HG03135 (cell line): ENCODE results near the gene TLL2.

Experiments
- ATAC-seq: cut with Tn5 transposase; IDR thresholded peaks from one replicate; pipeline ENCODE4 v1.9.1; 2021; ENCODE audit warnings: mild to moderate bottlenecking, moderate library complexity; ENCODE audit not compliant: unreplicated experiment

TLL2 gene

GRCh38 chr10:96509017-96509641, 4.6 kb downstream of the TLL2 start:
- no peak for ATAC-seq

GRCh38 chr10:96507044-96507443, 6.7 kb downstream of the TLL2 start:
- ATAC-seq: no peak

DNA sequence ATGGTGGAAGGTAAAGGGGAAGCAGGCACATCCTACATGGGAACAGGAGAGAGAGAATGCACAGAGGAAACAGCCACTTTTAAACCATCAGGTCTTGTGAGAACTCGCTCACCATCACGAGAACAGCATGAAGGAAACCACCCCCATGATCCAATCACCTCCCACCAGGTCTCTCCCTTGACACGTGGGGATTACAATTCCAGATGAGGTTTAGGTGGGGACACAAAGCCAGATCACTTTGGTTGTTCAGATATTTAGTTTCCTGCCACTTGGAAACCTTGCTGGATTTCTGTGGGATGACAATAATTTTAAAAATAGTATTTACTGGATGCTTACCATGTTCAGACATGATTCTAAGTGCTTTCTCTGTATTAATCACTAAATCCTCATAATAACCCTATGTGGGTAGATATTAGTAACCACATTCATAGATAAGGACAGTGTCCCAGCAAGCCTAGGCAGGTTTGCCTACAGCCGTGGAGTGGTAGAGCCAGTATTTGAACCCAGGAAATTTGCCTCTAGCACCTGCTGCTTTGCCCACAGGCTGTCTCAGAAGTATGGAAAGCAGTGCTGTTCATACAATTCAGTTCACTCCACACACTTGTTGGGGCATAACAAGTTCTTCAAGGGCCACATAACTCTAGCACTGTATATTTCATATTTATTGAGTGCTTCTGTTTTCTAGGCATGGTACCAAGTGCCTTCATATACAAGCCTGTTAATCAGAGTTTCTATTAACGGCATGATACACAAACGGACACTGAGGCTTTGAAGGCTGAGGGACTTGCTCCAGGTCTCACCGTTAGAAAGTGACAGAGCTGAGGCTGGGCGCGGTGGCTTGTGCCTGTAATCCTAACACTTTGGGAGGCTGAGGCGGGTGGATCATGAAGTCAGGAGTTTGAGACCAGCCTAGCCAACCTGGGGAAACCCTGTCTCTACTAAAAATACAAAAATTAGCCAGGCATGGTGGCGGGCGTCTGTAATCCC, 8.3 kb downstream of the TLL2 start:
- ATAC-seq: no peak

DNA sequence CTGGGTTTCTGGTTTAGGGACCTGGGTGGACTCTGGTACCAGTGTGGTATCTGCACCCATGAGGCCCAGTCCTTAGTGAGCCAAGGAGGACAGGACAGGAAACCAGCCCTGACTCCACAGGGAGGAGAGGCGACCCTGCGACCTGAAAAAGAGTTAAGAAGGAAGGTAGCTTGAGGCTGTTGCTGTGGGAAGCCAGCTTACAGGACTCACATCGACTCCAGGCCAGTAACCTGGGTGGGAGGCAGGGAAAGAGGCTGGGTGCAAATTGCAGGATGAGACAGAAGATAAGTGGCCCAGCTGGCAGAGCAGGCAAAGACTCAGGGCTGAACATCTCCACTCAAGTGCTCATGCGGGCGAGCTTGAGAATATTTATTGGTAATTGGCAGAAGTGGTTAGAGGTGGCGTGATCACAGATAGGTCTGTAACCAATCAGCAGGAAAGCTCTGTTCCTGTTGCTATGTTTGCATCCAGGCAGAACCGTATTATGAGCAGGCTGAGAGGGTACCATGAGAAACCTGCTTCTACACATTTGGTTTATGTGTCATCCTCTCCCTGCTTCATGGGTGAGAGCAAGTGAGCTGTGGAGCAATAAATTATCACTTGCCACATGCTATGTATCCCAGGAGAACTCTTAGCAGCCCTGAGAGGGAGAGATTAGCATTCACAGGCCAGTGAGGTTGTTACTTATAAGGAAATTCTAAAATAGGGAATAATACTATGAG, 11.0 kb downstream of the TLL2 start:
- no peak for ATAC-seq

GRCh38 chr10:96501985-96502384, 11.7 kb downstream of the TLL2 start:
- no peak for ATAC-seq

- no peak for ATAC-seq
These were observed 13.2 kb downstream of the TLL2 start for GRCh38 chr10:96500519-96500918.

DNA sequence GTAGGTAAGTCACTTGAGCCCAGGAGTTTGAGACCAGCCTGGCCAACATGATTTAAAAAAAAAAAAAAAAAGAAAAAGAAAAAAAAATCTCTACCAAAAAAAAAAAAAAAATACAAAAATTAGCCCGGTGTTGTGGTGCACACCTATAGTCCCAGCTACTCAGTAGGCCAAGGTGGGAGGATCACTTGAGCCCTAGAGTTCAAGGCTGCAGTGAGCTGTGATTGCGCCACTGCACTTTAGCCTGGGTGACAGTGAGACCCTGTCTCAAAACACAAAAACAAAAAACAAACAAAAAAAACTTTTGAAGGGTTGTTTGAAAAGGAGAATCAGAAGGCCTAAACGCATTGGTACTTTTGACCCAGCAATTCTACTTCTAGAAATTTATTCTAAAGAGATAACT, 13.7 kb downstream of the TLL2 start:
- ATAC-seq: no peak

- ATAC-seq: no peak
These were observed 16.3 kb downstream of the TLL2 start for GRCh38 chr10:96497391-96497790.

- no peak for ATAC-seq
These were observed 17.3 kb downstream of the TLL2 start for GRCh38 chr10:96496281-96496925.

DNA sequence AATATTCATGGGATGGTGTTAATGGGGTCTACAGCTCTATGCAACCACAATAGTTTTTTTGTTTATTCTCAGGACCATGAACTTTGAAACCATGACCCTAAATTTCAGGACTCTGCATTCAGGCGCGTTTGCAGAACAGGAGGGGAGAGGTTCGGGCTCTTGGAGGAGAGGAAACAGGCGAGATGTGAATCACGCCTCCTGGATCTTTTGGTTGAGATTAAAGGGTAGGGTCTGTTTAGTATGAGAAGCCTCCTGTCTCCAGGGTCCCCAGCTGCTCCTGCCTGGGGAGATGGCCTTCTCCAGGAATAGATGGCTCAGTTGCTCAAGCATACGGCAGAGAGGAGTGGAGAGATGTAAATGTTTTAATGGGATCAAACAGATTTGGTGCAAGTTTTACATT, 18.2 kb downstream of the TLL2 start:
- no peak for ATAC-seq

- no peak for ATAC-seq
These were observed 19.0 kb downstream of the TLL2 start for GRCh38 chr10:96494694-96495093.

DNA sequence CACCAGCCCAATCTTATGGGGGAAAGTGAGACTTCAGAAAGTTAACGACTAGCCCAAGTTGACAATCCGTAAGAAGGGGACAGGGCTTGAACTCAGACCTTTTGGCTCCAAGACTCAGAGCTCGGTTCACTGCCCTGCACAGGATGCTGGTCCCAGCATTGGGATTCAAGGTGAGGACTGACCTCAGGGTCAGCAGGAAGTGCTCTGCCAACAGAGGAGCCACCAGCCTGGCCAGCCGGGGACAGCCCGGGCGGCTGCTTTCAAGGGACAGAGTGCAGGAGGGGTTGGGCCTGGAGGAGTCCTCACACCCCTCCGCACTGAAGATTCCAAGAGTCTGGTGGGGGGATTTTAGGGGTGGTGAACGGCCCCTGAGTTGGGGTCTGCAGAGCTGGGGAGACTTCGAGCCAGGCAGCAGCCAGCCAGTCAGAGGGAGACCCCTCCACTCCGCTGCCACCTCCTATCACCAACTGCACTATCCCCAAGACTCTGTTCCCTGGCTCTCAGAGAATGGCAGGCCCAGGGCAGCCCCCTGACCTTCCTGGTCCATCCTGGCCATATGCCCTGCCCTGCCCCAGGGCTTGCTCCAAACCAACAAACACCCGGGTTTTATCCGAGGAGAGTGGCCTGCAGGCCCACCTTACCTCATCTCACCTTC, 19.7 kb downstream of the TLL2 start:
- no peak for ATAC-seq

- no peak for ATAC-seq
These were observed 20.5 kb downstream of the TLL2 start for GRCh38 chr10:96493254-96493653.

DNA sequence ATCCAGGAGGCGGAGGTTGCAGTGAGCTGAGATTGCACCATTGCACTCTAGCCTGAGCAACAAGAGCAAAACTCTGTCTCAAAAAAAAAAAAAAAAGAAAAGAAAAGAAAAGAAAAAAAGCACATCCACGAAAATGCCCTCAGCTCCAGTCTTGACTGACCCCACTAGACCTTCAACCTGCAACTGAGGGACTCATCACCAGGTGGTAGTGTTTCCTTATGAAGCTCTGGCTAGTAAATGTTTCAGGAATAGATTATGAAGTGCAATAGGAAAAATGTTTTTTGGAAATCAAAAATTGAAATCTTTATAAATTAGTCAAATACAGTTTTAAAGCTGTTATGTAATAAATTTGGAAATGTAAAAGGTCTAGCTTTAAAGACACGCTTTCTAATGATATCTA, 22.4 kb downstream of the TLL2 start:
- no peak for ATAC-seq

- no peak for ATAC-seq
These were observed 25.4 kb downstream of the TLL2 start for GRCh38 chr10:96488161-96488935.

DNA sequence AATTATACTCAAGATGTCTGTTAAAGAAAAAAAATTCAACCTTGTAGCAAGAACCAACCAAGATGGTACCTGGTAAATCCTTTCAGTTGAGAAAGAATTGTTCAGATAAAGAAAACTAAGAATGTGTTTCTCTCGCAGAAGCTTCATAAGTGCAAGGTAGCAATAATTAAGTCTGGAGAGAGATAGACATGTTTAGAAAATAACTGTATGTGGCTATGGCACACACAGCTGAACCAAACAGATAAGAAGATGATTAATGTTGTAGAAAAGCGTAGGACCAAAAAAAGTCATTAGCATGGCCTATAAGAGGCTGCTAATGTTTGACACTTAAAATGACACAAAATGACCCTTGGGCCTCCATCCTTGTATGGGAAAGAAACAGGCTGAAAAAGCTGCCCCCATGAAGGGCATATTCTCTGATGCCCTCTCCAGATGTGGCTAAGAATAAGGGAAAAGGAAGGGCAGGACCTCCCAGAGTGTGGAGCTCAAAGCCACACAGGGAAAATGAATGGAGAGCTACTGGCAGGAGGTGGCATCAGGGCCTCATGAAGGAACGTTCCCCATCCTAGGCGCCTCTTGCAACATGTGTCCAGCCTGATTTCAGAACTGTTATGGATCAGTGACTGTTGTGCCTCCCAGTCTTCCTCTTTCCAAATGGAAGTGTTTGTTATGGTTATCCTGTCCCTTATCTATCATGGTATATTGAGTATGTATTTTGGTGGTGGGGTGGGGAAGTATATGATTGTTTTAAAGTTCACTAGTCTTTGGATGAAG, 30.7 kb downstream of the TLL2 start:
- no peak for ATAC-seq

DNA sequence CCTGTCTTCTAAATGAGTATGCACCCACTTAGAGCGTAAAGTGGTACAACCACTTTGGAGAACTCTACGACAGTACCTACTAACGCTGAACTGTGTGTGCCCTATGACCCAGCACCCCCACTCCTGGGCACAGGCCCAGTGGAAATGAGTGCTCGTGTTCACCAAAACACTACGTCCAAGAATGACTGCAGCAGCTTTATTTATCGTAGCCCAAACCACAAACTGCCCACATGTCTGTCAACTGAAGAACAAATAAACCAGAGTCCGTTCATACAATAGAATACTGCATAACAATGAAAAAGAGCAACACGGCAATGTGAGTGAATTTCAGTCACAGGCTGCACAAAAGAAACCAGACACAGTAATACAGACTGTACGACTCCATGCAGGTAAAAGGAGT, 35.4 kb downstream of the TLL2 start:
- ATAC-seq: no peak

DNA sequence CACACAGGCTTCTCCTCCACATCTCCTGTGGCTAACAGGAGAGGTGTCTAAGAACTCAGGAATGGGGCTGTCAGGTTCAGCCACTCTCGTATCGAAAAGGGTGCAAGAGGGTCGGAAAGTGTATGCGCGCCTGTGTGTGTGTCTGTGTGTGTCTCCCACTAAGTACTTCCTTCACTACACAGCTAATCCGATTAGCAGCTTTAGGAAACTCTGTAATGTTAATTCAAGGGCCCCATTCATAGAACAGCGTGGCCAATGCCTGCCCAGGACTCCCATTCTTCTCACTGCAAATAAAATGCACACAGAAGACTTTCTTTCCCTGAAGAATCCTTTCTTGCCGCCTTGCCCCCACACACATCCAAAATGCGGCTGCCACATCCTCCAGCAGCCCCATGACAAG, 39.9 kb downstream of the TLL2 start:
- ATAC-seq: no peak

GRCh38 chr10:96470116-96470743, 43.5 kb downstream of the TLL2 start:
- ATAC-seq: no peak
